HEK293T (cell line): ENCODE data around the gene CFAP299.
"Not testable (repeated sequence)": the region's sequence is repeated elsewhere in the genome, so short reads cannot be mapped to it uniquely, and the experiment has no call there.

Experiments used
- CTCF ChIA-PET: fragments of 350-600 bp; formaldehyde crosslinking; extraction: SDS; loops from one replicate; lab custom pipeline; 2021; ENCODE audit warnings: antibody characterized with exemption, inconsistent platforms; lab: Yijun Ruan, JAX
- POLR2A ChIA-PET: fragments of 350-600 bp; formaldehyde crosslinking; extraction: SDS; loops from one replicate; lab custom pipeline; 2020; ENCODE audit warnings: antibody characterized with exemption, inconsistent platforms; lab: Yijun Ruan, JAX
- DNase-seq: peaks from one replicate; pipeline ENCODE4 v3.0.0; 2012; ENCODE audit warnings: mixed read lengths; ENCODE audit errors: extremely low spot score
- ARNT ChIP-seq: fragments of 450-650 bp; IDR thresholded peaks from 2 replicates; pipeline ENCODE4 v1.6.1; 2017; ENCODE audit warnings: mild to moderate bottlenecking
- BHLHE40 ChIP-seq: fragments of 450-650 bp; IDR thresholded peaks from 2 replicates; pipeline ENCODE4 v1.6.1; 2016; ENCODE audit warnings: mild to moderate bottlenecking, moderate library complexity, borderline replicate concordance
- CTBP1 ChIP-seq: fragments of 450-650 bp; IDR thresholded peaks from 2 replicates; pipeline ENCODE4 v1.6.1; 2016; ENCODE audit warnings: borderline replicate concordance
- ELF4 ChIP-seq: fragments of 450-650 bp; IDR thresholded peaks from 2 replicates; pipeline ENCODE4 v1.6.1; 2017; ENCODE audit warnings: antibody characterized with exemption
- FOXA1 ChIP-seq: fragments of 450-650 bp; IDR thresholded peaks from 2 replicates; pipeline ENCODE4 v1.6.1; 2016; ENCODE audit warnings: mild to moderate bottlenecking
- FOXK2 ChIP-seq: fragments of 450-650 bp; IDR thresholded peaks from 2 replicates; pipeline ENCODE4 v1.6.1; 2016; ENCODE audit warnings: mild to moderate bottlenecking
- FOXM1 ChIP-seq: fragments of 450-650 bp; IDR thresholded peaks from 2 replicates; pipeline ENCODE4 v1.6.1; 2017; ENCODE audit warnings: mild to moderate bottlenecking, borderline replicate concordance
- HDGF ChIP-seq: fragments of 450-650 bp; IDR thresholded peaks from 2 replicates; pipeline ENCODE4 v1.6.1; 2017; ENCODE audit warnings: antibody characterized with exemption, borderline replicate concordance
- L3MBTL2 ChIP-seq: fragments of 450-650 bp; conservative IDR thresholded peaks from 2 replicates; pipeline ENCODE4 v1.6.1; 2016; ENCODE audit warnings: mild to moderate bottlenecking
- LEF1 ChIP-seq: fragments of 450-650 bp; IDR thresholded peaks from 2 replicates; pipeline ENCODE4 v1.6.1; 2017; ENCODE audit warnings: mild to moderate bottlenecking, borderline replicate concordance
- NFRKB ChIP-seq: fragments of 450-650 bp; IDR thresholded peaks from 2 replicates; pipeline ENCODE4 v1.6.1; 2016; ENCODE audit warnings: mild to moderate bottlenecking, moderate library complexity
- SP1 ChIP-seq: fragments of 450-650 bp; IDR thresholded peaks from 2 replicates; pipeline ENCODE4 v1.6.1; 2017
- SUZ12 ChIP-seq: fragments of 450-650 bp; IDR thresholded peaks from 2 replicates; pipeline ENCODE4 v1.6.1; 2016; ENCODE audit warnings: mild to moderate bottlenecking
- TARDBP ChIP-seq: fragments of 450-650 bp; IDR thresholded peaks from 2 replicates; pipeline ENCODE4 v1.6.1; 2016
- ZNF384 ChIP-seq: fragments of 450-650 bp; IDR thresholded peaks from 2 replicates; pipeline ENCODE4 v1.6.1; 2016
- TF ChIP-seq, protein P1 (sequence below): fragments of 450-650 bp; IDR thresholded peaks from 2 replicates; pipeline ENCODE4 v1.6.1; 2016

The CFAP299 gene

DNA sequence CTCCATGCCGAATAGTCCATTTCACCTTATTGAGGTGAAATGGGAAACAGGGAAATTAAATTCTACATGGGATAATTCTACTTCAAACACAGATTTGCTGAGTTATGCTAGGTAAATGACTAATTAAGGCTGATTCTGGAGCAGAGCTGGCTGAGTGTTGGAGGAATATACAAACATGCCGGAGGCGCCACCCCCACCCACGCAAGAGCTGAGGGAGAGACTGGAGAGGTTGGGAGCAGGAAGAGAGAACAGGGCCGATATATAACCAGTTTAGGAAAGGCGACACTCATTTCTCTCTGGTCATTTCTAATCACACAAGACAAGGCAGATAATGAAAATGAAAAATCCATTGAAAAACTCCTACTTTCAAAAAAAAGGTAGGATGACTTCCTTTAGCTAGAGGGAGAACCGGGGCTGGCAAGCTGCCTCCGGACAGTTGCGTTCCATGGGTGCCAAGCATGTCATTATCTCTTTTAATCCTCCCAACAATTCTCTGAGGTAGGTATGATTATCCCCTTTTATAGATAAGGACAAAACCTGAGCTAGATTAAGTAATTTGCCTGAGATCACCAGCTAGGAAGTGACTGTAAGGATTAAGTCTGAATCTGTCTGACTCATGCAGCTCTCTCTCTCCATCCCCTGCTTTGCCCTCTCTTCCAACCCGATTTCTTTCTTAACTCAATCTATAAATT lies 27.6 kb upstream of the CFAP299 start:
- no peak for TF ChIP-seq HDGF
- TF ChIP-seq NFRKB = no peak
- TF ChIP-seq ARNT = no peak
- TF ChIP-seq BHLHE40 = no peak
- no peak for TF ChIP-seq ZNF384
- no peak for TF ChIP-seq SUZ12
- TF ChIP-seq ELF4 = no peak
- TF ChIP-seq SP1 = no peak
- TF ChIP-seq FOXA1 = no peak
- TF ChIP-seq, protein P1, sequence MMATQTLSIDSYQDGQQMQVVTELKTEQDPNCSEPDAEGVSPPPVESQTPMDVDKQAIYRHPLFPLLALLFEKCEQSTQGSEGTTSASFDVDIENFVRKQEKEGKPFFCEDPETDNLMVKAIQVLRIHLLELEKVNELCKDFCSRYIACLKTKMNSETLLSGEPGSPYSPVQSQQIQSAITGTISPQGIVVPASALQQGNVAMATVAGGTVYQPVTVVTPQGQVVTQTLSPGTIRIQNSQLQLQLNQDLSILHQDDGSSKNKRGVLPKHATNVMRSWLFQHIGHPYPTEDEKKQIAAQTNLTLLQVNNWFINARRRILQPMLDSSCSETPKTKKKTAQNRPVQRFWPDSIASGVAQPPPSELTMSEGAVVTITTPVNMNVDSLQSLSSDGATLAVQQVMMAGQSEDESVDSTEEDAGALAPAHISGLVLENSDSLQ = no peak
- TF ChIP-seq TARDBP = no peak
- TF ChIP-seq FOXM1 = no peak
- ChIA-PET POLR2A (interaction anchor here (1.1 to 1.3 kb wide), 2 partner anchors 42 to 111 kb away, joined by 3 to 15 read pairs; partner anchors contain the start of gene FGF5), CTCF (interaction anchor here (0.7 to 1.7 kb wide), 3 partner anchors 14 to 1085 kb away, joined by 3 to 5 read pairs (median 3); no protein-coding TSS in a partner anchor)
- peak; percentile 37 for DNase-seq

DNA sequence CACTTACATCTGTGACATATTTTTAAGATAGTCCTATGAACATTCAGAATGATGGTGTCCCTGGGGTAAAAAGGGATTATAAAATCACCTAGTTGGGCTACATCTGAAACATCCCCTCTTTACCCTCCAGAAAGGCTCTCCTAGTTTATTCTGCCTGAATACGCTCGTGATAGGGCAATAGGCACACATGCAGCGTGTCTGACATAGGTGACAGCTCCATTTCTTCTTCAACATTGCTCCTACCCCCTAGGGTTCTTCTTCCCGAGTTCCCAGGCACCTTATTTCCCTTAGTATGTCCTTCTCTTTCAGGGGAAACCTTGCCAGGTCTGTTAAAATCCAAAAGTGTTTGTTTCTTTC lies 27.1 kb upstream of the CFAP299 start:
- POLR2A ChIA-PET = interaction anchor here (1.1 to 1.3 kb wide), 2 partner anchors 42 to 112 kb away, joined by 3 to 15 read pairs; partner anchors contain the start of gene FGF5
- CTCF ChIA-PET = interaction anchor here (0.7 to 1.7 kb wide), 3 partner anchors 13 to 1085 kb away, joined by 3 to 5 read pairs (median 3); no protein-coding TSS in a partner anchor
- TF ChIP-seq L3MBTL2 = no peak
- no peak for TF ChIP-seq HDGF
- TF ChIP-seq FOXA1 = no peak
- TF ChIP-seq TARDBP = no peak
- TF ChIP-seq, protein P1 = no peak
- TF ChIP-seq ZNF384 = no peak
- TF ChIP-seq ARNT = no peak
- no peak for TF ChIP-seq NFRKB
- no peak for TF ChIP-seq SP1
- peak; percentile 10 for DNase-seq

GRCh38 chr4:80309294-80310004 lies 26.1 kb upstream of the CFAP299 start:
- POLR2A ChIA-PET = no interaction called here
- TF ChIP-seq NFRKB (no peak), ZNF384 (no peak), ARNT (no peak), BHLHE40 (no peak), LEF1 (no peak), SUZ12 (no peak), ELF4 (no peak)
- DNase-seq = no peak
- CTCF ChIA-PET = no interaction called here

DNA sequence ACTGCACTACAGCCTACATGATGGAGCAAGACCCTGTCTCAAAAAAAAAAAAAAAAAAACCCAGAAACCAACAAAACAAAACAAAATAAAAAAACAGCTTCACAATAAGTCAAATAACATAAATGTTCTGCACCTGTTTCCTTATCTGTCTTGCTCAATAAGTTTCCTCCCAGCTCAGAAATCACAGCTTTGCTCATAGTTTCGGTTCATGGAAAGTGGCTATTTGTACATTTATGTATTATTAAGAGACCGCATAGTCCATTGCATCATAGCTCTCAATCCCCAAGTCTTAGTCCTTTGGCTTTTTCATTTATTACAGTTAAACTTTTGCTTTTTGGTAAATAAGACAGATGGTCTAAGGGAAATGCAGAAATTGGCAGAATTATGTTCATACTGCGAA lies 24.4 kb upstream of the CFAP299 start:
- ChIA-PET CTCF (no interaction called here), POLR2A (interaction anchor here (1.3 kb wide), 1 partner anchor 45 kb away, joined by 3 read pairs; the partner anchor contains the start of gene FGF5)
- DNase-seq = no peak
- TF ChIP-seq SUZ12 = no peak
- no peak for TF ChIP-seq L3MBTL2
- no peak for TF ChIP-seq HDGF

- POLR2A ChIA-PET = no interaction called here
- CTCF ChIA-PET = no interaction called here
- TF ChIP-seq TARDBP = no peak
- no peak for TF ChIP-seq BHLHE40
- TF ChIP-seq FOXM1 = no peak
- no peak for TF ChIP-seq HDGF
- TF ChIP-seq SUZ12 = no peak
- no peak for TF ChIP-seq CTBP1
- TF ChIP-seq LEF1 = no peak
- TF ChIP-seq ZNF384 = no peak
- TF ChIP-seq FOXK2 = no peak
- TF ChIP-seq, protein P1 = no peak
- no peak for TF ChIP-seq ELF4
- no peak for TF ChIP-seq ARNT
- no peak for TF ChIP-seq SP1
- no peak for DNase-seq
These were observed 23.4 kb upstream of the CFAP299 start for GRCh38 chr4:80312124-80312523.

- ChIA-PET CTCF (no interaction called here), POLR2A (interaction anchor here (1.6 kb wide), 1 partner anchor 47 kb away, joined by 4 read pairs; the partner anchor contains the start of gene FGF5)
- DNase-seq = no peak
- TF ChIP-seq NFRKB (no peak), ZNF384 (no peak), SP1 (no peak), HDGF (no peak), FOXM1 (no peak), SUZ12 (no peak), FOXK2 (no peak), LEF1 (no peak), ARNT (no peak)
- TF ChIP-seq, protein P1 = no peak
These were observed 21.9 kb upstream of the CFAP299 start for GRCh38 chr4:80313627-80314026.

GRCh38 chr4:80315848-80316247 lies 19.7 kb upstream of the CFAP299 start:
- POLR2A ChIA-PET, DNase-seq, CTCF ChIA-PET: not testable (repeated sequence)
